ENCODE results near the gene PSMD9. TPM values are rescaled to one million over a fixed set of nuclear protein-coding genes. Genes with fewer than 3 reads are reported as not detected.
"Not testable (repeated sequence)": the region's sequence is repeated elsewhere in the genome, so short reads cannot be mapped to it uniquely, and the experiment has no call there.

The PSMD9 gene
- total RNA-seq, 2 experiments from 2014 or later: 62.3 to 70.6 TPM

DNA sequence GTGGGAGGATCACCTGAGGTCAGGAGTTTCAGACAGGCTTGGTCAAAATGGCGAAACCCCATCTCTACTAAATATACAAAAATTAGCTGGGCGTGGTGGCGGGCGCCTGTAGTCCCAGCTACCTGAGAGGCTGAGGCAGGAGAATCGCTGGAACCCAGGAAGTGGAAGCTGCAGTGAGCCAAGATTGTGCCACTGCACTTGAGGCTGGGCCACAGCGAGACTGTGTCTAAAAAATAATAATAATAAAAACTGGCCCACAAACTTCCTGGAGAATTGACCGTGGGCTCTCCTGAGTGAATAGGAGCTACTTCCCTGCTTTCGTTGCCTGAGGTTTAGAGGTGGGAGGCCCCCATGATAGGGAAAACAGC is 12.5 kb upstream of the PSMD9 start:
- not testable (repeated sequence) for ATAC-seq; H3K4me3 Mint-ChIP-seq; H3K4me1 Mint-ChIP-seq (ENCODE audit: low read depth); DNase-seq; H3K36me3 Mint-ChIP-seq (ENCODE audit: low read depth); H3K27me3 Mint-ChIP-seq (ENCODE audit: low read depth); H3K9me3 Mint-ChIP-seq (ENCODE audit: insufficient read depth); H3K27ac Mint-ChIP-seq
- POLR2A ChIA-PET: interaction anchor here (0.6 kb wide), 1 partner anchor 346 kb away, joined by 3 read pairs; no protein-coding TSS in a partner anchor
- CTCF ChIA-PET: interaction anchor here (0.6 kb wide), 1 partner anchor 11 kb away, joined by 3 read pairs; no protein-coding TSS in a partner anchor

DNA sequence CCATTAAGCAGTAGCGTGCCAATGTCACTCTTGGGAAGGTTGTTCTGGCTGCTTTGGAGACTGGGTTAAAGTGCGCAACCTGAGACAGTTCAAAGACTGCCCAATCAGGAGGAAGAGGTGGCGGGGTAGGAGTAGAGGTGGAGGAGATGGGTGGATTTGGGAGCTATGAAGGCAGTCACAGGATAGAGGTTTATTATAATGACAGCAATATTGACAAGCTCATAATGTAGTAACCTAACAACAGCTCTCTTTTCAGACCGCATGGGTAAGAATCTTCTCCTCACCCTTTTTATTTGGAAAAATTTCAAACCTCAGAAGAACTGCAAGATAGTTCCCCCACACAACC is 5.3 kb upstream of the PSMD9 start:
- peaks cover 5% of the 10 kb centered on the region for H3K27me3 Mint-ChIP-seq (ENCODE audit: low read depth)
- H3K36me3 Mint-ChIP-seq (ENCODE audit: low read depth): no peaks in the 10 kb centered on the region
- no peak overlapping the region for H3K27ac Mint-ChIP-seq
- ChIA-PET POLR2A (interaction anchor here (0.6 kb wide), 1 partner anchor 102 kb away, joined by 5 read pairs; no protein-coding TSS in a partner anchor), CTCF (interaction anchor here (1.2 to 2.5 kb wide), 2 partner anchors 15 to 88 kb away, joined by 3 to 8 read pairs; no protein-coding TSS in a partner anchor)
- H3K4me1 Mint-ChIP-seq (ENCODE audit: low read depth): peaks cover 9% of the 10 kb centered on the region
- ATAC-seq: peak; percentile 33
- no peak overlapping the region for H3K4me3 Mint-ChIP-seq
- no peaks in the 10 kb centered on the region for H3K9me3 Mint-ChIP-seq (ENCODE audit: insufficient read depth)
- DNase-seq: no peak

GRCh38 chr12:121885129-121885528 is 3.5 kb upstream of the PSMD9 start:
- ChIA-PET POLR2A (interaction anchor here (0.6 kb wide), 1 partner anchor 91 kb away, joined by 3 read pairs; the partner anchor contains the start of gene RHOF), CTCF (interaction anchor here (0.9 to 11.4 kb wide), 2 partner anchors 33 to 90 kb away, joined by 3 to 188 read pairs; partner anchors contain the start of genes CFAP251 and RHOF)
- H3K4me1 Mint-ChIP-seq (ENCODE audit: low read depth): peaks cover 23% of the 10 kb centered on the region
- not testable (repeated sequence) for H3K27ac Mint-ChIP-seq; ATAC-seq; H3K9me3 Mint-ChIP-seq (ENCODE audit: insufficient read depth); H3K27me3 Mint-ChIP-seq (ENCODE audit: low read depth); H3K4me3 Mint-ChIP-seq; DNase-seq; H3K36me3 Mint-ChIP-seq (ENCODE audit: low read depth)

DNA sequence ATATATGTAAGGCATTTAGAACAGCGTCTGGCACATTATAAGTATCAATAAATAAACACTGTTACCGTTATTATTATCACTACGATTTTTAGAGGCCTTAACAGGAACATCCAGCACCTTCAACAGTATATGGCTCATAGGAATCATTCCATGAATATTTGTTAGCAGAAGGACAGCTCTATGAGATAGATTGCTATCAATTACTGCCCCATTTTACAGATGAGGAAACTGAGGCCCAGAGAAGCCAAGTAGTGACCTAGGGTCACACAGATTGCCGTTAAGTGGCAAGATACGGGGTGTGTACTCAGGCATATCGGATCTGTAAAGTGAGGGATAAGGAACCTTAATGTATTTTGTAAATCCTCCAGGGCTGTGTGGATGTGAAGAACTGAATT is 510 bp upstream of the PSMD9 start:
- Mint-ChIP-seq H3K4me3 (peak overlapping the region; percentile 99), H3K9me3 (ENCODE audit: insufficient read depth) (no peaks in the 10 kb centered on the region), H3K27me3 (ENCODE audit: low read depth) (peaks cover 3% of the 10 kb centered on the region), H3K4me1 (ENCODE audit: low read depth) (peaks cover 38% of the 10 kb centered on the region), H3K36me3 (ENCODE audit: low read depth) (peaks cover 19% of the 10 kb centered on the region), H3K27ac (peak overlapping the region; percentile 100)
- ChIA-PET POLR2A (interaction anchor here (0.9 to 2.7 kb wide), 6 partner anchors 59 to 133 kb away, joined by 3 to 12 read pairs (median 5); partner anchors contain the start of genes BCL7A and RHOF), CTCF (interaction anchor here (0.6 to 11.4 kb wide), 20 partner anchors 8 to 263 kb away, joined by 3 to 188 read pairs (median 5); partner anchors contain the start of genes CFAP251 and RHOF)
- DNase-seq (no peak), ATAC-seq (no peak)

DNA sequence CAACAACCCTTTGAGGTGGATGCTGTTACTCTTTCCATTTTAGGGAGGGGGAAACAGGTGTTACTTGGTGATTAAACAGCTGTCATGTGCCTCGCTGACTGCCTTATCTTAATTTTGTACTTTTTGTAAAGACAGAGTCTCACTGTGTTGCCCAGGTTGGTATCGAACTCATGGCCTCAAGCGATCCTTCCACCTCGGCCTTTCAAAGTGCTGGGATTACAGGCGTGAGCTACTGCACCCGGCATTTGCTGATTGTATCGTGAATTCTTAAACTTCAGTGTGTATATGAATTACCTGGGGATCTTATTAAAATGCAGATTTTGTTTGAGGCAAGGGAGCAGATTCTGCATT is 659 bp downstream of the PSMD9 start:
- ATAC-seq: no peak

GRCh38 chr12:121889661-121890060 is 1.1 kb downstream of the PSMD9 start:
- peak overlapping the region; percentile 99 for H3K4me3 Mint-ChIP-seq
- ChIA-PET POLR2A (interaction anchor here (0.6 to 2.7 kb wide), 3 partner anchors 19 to 95 kb away, joined by 3 to 12 read pairs (median 7); partner anchors contain the start of gene RHOF), CTCF (interaction anchor here (0.7 to 11.4 kb wide), 8 partner anchors 29 to 113 kb away, joined by 3 to 188 read pairs (median 10); partner anchors contain the start of genes CFAP251 and RHOF)
- DNase-seq; H3K9me3 Mint-ChIP-seq (ENCODE audit: insufficient read depth); H3K27me3 Mint-ChIP-seq (ENCODE audit: low read depth); ATAC-seq: not testable (repeated sequence)
- H3K4me1 Mint-ChIP-seq (ENCODE audit: low read depth): peaks cover 54% of the 10 kb centered on the region
- peaks cover 19% of the 10 kb centered on the region for H3K36me3 Mint-ChIP-seq (ENCODE audit: low read depth)
- peak overlapping the region; percentile 100 for H3K27ac Mint-ChIP-seq

More for the DNA sequence above, 659 bp downstream of the PSMD9 start:
- H3K4me3 Mint-ChIP-seq: peak overlapping the region; percentile 99
- H3K27ac Mint-ChIP-seq: peak overlapping the region; percentile 100
- peaks cover 50% of the 10 kb centered on the region for H3K4me1 Mint-ChIP-seq (ENCODE audit: low read depth)
- peaks cover 19% of the 10 kb centered on the region for H3K36me3 Mint-ChIP-seq (ENCODE audit: low read depth)
- no peaks in the 10 kb centered on the region for H3K27me3 Mint-ChIP-seq (ENCODE audit: low read depth)
- DNase-seq: no peak
- ChIA-PET CTCF (interaction anchor here (0.6 to 11.4 kb wide), 12 partner anchors 8 to 171 kb away, joined by 3 to 188 read pairs (median 6); partner anchors contain the start of genes CFAP251 and RHOF), POLR2A (interaction anchor here (1.2 to 2.7 kb wide), 4 partner anchors 60 to 132 kb away, joined by 3 to 12 read pairs (median 6); partner anchors contain the start of genes BCL7A and RHOF)
- no peaks in the 10 kb centered on the region for H3K9me3 Mint-ChIP-seq (ENCODE audit: insufficient read depth)

GRCh38 chr12:121892673-121893561 is 4.3 kb downstream of the PSMD9 start:
- Mint-ChIP-seq H3K27ac (no peak overlapping the region), H3K27me3 (ENCODE audit: low read depth) (no peaks in the 10 kb centered on the region), H3K4me1 (ENCODE audit: low read depth) (peaks cover 52% of the 10 kb centered on the region), H3K9me3 (ENCODE audit: insufficient read depth) (no peaks in the 10 kb centered on the region), H3K36me3 (ENCODE audit: low read depth) (peaks cover 39% of the 10 kb centered on the region), H3K4me3 (no peak overlapping the region)
- ATAC-seq: no peak
- no peak for DNase-seq
- ChIA-PET POLR2A (interaction anchor here (1.2 kb wide), 1 partner anchor 99 kb away, joined by 4 read pairs; the partner anchor contains the start of gene RHOF), CTCF (interaction anchor here (0.9 to 11.4 kb wide), 6 partner anchors 26 to 119 kb away, joined by 3 to 188 read pairs (median 3); partner anchors contain the start of genes CFAP251 and RHOF)

DNA sequence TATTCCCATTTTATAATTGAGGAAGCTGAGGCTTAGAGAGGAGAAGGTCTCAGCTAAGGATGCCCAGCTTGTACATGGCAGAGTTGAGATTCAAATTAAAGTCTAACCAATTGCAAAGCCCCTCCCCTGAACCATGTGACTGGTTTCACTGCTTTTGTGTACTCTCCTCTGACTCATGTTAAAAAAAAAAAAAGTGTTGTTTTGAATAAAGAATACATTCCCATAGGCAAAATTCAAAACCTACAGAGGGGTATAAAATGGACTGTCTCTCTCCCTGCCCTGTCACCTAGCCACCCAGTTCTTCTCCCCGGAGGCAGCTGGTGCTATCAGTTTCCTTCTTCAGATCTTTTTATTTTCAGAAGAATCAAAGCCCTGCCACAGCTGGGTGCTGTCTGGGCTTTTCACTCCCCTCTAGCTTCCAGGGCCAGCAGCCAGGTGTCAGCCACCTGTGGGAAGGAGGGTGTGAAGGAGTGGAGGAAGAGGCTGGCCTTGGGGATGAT is 5.4 kb downstream of the PSMD9 start:
- H3K36me3 Mint-ChIP-seq (ENCODE audit: low read depth): peaks cover 39% of the 10 kb centered on the region
- peak; percentile 41 for DNase-seq
- CTCF ChIA-PET: interaction anchor here (1.0 to 11.4 kb wide), 5 partner anchors 90 to 121 kb away, joined by 3 to 188 read pairs (median 3); partner anchors contain the start of gene RHOF

DNA sequence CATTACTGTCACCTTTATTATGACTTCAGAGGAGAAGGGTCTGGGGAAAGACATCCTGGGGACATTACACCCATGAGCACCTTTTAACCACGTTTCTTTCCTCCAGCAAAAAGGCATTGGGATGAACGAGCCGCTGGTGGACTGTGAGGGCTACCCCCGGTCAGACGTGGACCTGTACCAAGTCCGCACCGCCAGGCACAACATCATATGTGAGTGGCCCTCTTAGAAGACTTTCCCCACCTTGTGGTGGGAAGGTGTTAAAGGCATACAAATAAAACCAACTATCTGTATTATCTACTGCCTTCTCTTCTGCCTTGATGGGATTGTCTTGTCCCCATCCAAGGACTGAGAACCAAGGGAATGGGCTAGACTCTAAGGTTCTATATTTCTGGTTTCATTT is 6.0 kb downstream of the PSMD9 start:
- H3K4me1 Mint-ChIP-seq (ENCODE audit: low read depth): peaks cover 39% of the 10 kb centered on the region
- ChIA-PET CTCF (interaction anchor here (11.4 kb wide), 1 partner anchor 100 kb away, joined by 188 read pairs; the partner anchor contains the start of gene RHOF), POLR2A (no interaction called here)
- H3K36me3 Mint-ChIP-seq (ENCODE audit: low read depth): peaks cover 35% of the 10 kb centered on the region
- peak overlapping the region; percentile 69 for H3K27ac Mint-ChIP-seq
- no peak for DNase-seq
- no peaks in the 10 kb centered on the region for H3K27me3 Mint-ChIP-seq (ENCODE audit: low read depth)
- peak; percentile 26 for ATAC-seq
- no peak overlapping the region for H3K4me3 Mint-ChIP-seq
- H3K9me3 Mint-ChIP-seq (ENCODE audit: insufficient read depth): no peaks in the 10 kb centered on the region

More for the DNA sequence above, 5.4 kb downstream of the PSMD9 start:
- POLR2A ChIA-PET: interaction anchor here (1.2 kb wide), 1 partner anchor 100 kb away, joined by 4 read pairs; the partner anchor contains the start of gene RHOF
- Mint-ChIP-seq H3K27ac (peak overlapping the region; percentile 69), H3K4me3 (no peak overlapping the region), H3K9me3 (ENCODE audit: insufficient read depth) (no peaks in the 10 kb centered on the region), H3K4me1 (ENCODE audit: low read depth) (peaks cover 43% of the 10 kb centered on the region), H3K27me3 (ENCODE audit: low read depth) (no peaks in the 10 kb centered on the region)
- peak; percentile 20 for ATAC-seq

GRCh38 chr12:121898287-121898686 is 9.7 kb downstream of the PSMD9 start:
- H3K9me3 Mint-ChIP-seq (ENCODE audit: insufficient read depth): no peaks in the 10 kb centered on the region
- H3K4me1 Mint-ChIP-seq (ENCODE audit: low read depth): peaks cover 17% of the 10 kb centered on the region
- H3K4me3 Mint-ChIP-seq: no peak overlapping the region
- H3K36me3 Mint-ChIP-seq (ENCODE audit: low read depth): peaks cover 46% of the 10 kb centered on the region
- POLR2A ChIA-PET: no interaction called here
- ATAC-seq: no peak
- CTCF ChIA-PET: interaction anchor here (1.5 to 2.9 kb wide), 2 partner anchors 10 to 104 kb away, joined by 4 to 7 read pairs; partner anchors contain the start of gene PSMD9
- DNase-seq: no peak
- no peak overlapping the region for H3K27ac Mint-ChIP-seq
- no peaks in the 10 kb centered on the region for H3K27me3 Mint-ChIP-seq (ENCODE audit: low read depth)

DNA sequence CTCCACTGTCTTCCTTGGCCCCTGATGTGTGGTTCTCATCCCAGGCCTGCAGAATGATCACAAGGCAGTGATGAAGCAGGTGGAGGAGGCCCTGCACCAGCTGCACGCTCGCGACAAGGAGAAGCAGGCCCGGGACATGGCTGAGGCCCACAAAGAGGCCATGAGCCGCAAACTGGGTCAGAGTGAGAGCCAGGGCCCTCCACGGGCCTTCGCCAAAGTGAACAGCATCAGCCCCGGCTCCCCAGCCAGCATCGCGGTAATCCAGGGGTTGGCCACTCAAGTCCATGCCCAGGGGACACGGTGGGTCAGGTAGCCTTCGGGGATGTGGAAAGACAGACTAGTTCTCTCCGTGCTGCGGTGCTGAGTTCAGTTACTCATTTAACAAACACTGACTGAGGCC is 11.0 kb downstream of the PSMD9 start:
- ATAC-seq (no peak), DNase-seq (no peak)
- Mint-ChIP-seq H3K27ac (no peak overlapping the region), H3K27me3 (ENCODE audit: low read depth) (no peaks in the 10 kb centered on the region), H3K4me1 (ENCODE audit: low read depth) (peaks cover 4% of the 10 kb centered on the region), H3K36me3 (ENCODE audit: low read depth) (peaks cover 53% of the 10 kb centered on the region), H3K9me3 (ENCODE audit: insufficient read depth) (no peaks in the 10 kb centered on the region), H3K4me3 (no peak overlapping the region)
- ChIA-PET POLR2A (no interaction called here), CTCF (interaction anchor here (2.9 kb wide), 1 partner anchor 105 kb away, joined by 7 read pairs; no protein-coding TSS in a partner anchor)

All from activated CD8-positive, alpha-beta T cell treated with anti-CD3 and anti-CD28 coated beads, Interleukin-2, amount 10 ng/mL, durations not matched to agents 7 days and 5 days (primary cell).